ENCODE data around the gene ARHGEF25.
A peak's percentile ranks its signal among the peaks of the same experiment; 100 is the strongest.
"Not testable (repeated sequence)": the region's sequence is repeated elsewhere in the genome, so short reads cannot be mapped to it uniquely, and the experiment has no call there.

The ARHGEF25 gene

DNA sequence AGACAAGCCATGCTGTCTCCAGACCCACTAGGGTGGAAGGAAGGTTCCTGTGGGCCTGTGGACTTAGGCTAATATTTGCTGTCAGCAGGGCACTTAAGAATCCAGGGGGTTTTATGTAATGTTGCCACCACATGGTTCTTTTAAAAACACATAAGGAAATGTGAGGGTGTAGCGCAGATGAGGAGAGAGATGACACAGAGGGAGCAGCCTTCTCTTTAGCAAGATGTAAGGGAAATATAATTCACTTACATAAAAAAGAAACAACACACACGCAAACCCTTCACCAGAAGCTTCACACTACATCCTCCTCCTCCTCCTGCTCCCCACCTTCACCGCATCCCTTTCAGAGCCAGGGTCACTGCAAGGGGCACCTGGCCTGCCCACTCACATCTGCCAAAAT, 25.1 kb upstream of the ARHGEF25 start:
- no peak for DNase-seq (ENCODE audit: low spot score)

DNA sequence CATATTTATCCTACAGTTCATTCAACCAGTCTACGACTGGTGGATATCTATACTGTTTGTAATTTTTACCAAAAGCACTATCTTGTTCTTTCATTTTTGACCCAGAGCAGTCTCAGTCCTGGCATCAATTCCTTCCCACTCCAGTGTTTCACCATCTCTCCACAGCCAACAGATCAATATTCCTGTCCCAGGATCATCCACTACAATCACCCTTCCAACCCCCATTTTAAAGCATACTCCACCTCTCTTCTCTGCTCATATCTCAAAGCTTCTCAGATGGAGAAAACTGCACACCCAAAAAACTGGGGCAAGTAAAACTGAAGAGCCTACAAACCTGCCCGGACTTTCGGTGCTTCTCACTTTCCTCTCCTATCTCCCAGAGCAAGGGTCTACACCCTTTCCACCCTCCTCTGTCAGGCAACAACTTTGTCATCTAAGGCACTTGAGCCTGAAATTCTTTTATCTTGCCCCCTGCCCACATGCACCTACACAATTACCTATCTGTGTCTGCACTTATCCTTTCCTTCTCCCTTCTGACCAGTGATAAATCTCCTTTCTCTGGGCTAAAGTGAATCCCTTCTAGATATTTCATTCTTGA, 24.3 kb upstream of the ARHGEF25 start:
- no peak for DNase-seq (ENCODE audit: low spot score)

DNA sequence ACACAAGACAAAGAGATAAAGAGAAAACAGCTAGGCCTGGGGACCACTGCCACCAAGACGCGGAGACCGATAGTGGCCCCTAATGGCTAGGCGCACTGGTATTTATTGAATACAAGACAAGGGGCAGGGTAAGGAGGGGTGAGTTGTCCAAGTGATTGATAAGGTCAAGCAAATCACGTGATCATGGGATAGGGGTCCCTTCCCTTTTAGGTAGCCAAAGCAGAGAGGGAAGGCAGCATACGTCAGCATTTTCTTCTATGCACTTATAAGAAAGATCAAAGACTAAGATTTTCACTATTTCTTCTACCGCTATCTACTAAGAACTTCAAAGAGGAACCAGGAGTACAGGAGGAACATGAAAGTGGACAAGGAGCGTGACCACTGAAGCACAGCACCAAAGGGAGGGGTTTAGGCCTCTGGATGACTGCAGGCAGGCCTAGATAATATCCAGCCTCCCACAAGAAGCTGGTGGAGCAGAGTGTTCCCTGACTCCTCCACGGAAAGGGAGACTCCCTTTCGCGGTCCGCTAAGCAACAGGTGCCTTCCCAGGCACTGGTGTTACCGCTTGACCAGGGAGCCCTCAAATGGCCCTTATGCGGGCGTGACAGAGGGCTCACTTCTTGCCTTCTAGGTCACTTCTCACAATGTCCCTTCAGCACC, 22.2 kb upstream of the ARHGEF25 start:
- DNase-seq (ENCODE audit: low spot score) = not testable (repeated sequence)

DNA sequence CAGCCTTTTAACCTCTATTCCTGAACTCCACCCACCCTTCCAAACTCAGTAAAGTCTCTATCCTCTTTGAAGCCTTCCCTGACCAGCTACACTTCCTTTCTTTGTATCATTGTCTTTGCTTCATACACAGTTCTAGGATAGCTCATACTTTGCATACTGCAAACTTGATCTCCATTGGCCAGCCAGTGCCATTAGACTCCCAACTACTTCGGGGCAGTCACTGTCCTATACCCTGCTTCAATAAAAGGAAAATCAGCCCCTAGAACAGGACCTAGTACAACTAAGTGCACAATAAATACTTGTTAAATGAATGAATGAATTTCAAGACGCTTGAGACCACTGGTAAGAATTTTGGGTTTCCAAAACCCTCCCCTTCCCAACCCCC, 20.8 kb upstream of the ARHGEF25 start:
- DNase-seq (ENCODE audit: low spot score) = no peak

DNA sequence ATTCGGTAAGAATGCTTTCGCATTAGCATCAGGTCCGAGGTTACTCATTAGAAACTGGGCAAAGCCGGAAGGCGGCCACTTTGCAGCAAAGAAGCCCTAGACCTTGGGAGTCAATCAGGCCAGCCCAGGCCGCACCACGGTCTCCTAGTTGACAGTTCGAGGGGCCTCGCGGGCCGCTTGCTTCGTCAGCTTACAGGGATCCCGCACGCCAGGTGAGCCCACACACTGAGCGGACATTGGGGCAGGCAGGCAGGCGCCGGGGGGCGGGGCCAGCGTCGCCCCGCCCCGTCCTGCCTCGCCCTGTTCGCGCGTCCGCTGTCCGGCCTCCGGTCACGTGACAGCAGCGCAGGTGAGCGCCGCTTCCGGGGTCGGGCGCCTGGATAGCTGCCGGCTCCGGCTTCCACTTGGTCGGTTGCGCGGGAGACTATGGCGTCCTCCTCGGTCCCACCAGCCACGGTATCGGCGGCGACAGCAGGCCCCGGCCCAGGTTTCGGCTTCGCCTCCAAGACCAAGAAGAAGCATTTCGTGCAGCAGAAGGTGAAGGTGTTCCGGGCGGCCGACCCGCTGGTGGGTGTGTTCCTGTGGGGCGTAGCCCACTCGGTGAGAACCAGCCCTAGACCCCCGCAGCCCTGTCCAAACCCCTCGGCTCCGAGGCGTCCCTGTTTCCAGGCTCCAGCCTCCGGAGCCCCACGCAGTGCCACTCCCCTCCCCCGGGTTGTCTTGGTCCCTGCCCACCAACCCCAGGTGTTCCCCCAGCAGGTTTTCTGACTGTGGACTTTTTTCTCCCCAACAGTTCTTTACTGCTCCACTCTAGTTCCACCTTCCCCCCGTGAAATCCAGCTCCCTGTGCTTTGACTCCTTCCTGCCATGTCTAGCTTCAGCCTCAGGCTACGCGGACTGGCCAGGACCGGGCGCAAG, 20.1 kb upstream of the ARHGEF25 start, which contains the start of gene PIP4K2C:
Gene PIP4K2C, plus strand, starts transcription at position 329 of the 918 bp plus-strand sequence. Its CDS starts 98 bp downstream, at position 427.
- DNase-seq (ENCODE audit: low spot score) = peak; percentile 87

DNA sequence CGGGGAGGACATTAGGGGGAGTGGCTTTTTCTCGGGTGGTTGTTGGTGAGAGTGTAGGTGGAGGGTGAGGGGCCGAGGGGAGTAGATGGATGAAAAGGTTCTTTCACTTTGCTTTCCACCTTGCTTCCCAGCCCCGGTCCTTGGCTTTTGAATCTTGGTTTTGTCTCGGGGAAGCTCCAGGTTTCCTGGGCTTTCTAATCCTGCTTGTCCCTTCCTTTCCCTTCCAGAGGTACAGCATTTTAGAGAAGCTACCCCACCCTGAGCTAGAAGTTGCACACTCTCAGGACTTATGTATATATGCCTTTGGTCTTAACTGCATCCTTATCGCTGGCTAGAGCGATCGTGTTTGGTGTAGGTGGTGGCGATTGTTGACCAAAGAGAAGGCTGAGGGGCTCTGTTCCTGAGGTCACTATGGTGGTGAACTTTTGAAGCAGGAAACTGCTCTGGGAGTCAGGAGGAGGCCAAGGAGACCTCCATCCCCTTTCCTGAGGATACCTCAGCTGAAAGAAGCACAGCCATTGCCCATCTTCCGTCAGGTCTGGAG, 19.4 kb upstream of the ARHGEF25 start:
- DNase-seq (ENCODE audit: low spot score) = no peak

DNA sequence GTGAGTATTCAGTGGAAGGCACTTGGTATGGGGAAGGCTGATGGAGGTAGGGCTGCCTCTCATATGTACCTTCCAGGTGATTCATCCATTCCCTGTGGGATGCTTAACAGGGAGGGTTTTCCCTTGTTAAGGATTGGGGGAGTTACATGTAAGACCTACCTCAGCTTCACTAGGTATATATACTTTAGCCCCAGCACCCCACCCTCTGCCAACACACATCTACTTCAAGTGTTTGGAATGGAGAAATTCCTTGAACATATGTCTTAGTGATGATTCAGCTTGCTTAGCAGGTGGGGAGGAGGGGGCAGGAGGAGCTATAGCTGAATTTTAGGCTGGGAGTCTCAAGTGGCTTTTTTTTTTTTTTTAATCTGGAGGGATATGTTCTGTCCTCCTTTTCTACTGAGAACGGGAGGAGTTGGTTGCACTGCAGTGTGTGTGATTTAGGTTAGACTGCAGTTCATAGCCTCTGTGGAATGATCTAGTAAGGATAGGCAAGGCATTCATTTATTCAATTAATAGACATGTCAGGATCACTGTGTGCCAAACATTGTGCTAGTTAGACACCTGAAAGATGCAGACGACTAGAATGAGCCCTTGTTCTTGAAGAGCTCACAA, 18.6 kb upstream of the ARHGEF25 start:
- DNase-seq (ENCODE audit: low spot score) = no peak

DNA sequence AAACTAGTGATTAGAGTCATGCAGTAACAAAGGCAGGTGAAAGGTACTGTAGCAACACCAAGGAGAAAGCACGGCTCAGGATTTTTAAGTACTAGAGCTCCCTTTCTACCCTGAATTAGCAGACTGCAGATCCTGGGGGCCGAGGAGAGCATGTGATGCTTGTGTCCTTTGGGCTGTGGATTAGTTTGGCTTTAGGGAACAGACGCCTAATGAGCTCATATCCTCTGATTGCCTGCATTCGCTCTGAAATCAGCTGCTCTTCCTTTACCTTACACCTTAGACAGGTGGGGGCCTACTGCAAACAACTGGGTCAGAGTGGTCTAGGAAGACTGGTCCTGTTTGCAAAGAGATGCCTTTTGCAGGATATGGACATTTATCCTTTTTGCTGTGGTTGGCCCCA, 18.0 kb upstream of the ARHGEF25 start:
- no peak for DNase-seq (ENCODE audit: low spot score)

DNA sequence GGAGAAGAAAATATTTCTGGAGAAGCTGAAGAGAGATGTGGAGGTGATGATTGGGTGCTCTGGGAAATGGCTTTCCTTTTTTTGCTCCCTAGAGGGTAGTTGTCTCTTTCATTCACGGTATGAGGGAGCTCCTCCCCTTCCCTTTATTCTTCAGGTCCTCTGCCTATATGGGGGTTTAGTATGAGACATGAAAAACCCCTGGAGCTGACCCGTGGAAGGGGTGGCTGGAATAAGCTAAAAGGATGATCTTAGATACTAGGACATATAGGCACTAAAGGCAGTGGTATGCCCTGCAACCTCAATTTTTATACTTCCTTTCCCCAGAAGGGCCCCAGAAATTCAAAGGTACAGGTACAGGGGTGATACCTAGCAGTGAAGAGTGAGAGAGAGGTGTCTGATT, 10.8 kb upstream of the ARHGEF25 start:
- no peak for DNase-seq (ENCODE audit: low spot score)

DNA sequence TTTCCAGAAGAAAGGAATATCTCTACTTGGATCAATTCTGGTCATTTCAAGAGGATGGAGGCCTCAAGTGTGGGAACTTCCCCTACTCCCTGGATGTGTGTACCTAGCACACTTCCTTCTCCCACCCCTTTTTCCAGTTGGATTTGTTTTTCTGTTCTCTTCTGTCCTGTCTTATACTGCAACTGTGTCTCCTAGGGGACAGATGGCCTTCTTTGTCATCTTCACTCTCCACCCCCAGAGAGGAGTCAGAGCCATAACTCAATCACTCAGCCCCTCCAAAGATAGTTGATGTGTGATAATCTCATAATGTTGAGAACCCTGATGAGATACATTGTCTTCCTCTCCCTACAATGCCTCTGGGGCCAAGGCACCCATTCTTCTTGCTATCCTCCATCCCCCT, 8.7 kb upstream of the ARHGEF25 start:
- no peak for DNase-seq (ENCODE audit: low spot score)

DNA sequence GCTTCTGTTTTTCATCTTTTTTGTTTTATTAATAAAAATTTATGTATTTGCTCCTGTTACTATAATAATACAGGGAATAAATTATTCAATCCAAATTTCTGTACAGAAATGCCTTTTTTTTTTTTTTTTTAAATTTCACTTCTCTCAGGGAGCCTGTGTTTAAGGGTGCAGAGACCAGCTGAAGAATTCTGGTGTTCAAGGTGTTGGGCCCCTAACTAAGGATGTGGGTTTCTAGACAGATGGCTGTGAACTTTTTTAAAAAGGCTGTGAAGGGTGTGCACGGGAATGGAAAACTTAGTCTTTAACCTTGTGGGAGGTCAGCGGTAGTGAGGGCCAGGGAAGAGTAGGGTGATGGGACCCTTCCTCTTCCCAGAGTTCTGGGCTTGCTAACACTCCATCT, 7.9 kb upstream of the ARHGEF25 start:
- no peak for DNase-seq (ENCODE audit: low spot score)

DNA sequence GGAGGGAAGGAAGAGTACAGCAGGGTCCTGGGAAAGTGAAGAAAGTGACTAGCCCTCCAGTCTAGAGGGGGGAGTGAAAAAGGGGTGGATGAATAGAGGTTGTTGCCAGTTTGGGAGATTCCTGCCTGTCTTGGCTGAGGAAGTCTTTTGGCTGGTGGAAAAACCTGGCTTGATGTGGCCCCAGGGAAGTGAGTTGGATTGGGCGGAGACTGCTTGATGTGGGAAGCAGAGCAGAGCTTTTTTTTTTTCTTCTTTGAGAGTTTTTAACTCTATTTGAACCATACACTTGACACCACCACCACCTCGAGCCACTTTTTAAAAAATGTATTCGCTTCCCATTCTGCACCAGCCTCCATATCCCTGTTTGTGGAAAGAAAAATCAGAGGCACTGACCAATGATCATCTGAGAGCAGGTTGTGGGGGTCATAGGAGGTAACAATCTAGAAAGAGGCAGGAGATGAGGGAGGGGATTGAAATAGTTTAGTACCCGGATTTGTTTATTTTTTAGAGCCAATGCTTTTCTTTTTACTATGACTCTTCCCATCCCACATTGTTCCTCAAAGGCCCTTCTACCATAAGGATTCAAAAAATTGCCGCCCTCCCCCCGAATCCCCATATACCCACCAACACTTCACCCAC, 7.3 kb upstream of the ARHGEF25 start:
- DNase-seq (ENCODE audit: low spot score) = peak; percentile 54

DNA sequence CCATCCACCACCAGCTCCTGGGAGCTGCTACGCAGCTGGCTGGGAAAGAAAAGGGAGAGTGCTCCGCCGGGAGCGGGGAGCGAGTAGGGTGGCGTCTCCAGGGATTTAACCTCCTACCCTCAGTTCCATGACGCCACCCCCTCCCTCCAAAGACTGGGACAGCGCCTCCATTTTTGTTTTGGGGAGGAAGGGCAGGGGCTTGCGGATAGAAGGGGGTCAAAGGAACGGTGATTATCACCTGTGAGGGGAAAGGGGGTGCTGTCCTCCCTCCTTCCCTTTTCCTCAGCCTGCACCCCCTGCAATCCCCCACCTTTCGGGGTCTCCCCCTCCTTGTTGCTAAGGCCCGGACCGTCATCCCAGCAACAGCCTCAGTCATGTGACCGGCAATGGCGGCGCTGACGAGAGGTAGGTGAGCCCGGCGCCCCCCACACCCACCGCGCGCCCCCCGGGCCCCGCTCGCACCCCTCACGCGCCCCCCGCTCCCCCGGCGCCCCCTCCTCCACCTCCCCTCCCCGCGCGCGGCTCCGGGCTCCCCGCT, 6.7 kb upstream of the ARHGEF25 start, which contains the start of gene DTX3:
Gene DTX3, plus strand, starts transcription at position 371 of the 538 bp plus-strand sequence. CDS start 1,694 bp downstream, outside the sequence.
- peak; percentile 73 for DNase-seq (ENCODE audit: low spot score)

DNA sequence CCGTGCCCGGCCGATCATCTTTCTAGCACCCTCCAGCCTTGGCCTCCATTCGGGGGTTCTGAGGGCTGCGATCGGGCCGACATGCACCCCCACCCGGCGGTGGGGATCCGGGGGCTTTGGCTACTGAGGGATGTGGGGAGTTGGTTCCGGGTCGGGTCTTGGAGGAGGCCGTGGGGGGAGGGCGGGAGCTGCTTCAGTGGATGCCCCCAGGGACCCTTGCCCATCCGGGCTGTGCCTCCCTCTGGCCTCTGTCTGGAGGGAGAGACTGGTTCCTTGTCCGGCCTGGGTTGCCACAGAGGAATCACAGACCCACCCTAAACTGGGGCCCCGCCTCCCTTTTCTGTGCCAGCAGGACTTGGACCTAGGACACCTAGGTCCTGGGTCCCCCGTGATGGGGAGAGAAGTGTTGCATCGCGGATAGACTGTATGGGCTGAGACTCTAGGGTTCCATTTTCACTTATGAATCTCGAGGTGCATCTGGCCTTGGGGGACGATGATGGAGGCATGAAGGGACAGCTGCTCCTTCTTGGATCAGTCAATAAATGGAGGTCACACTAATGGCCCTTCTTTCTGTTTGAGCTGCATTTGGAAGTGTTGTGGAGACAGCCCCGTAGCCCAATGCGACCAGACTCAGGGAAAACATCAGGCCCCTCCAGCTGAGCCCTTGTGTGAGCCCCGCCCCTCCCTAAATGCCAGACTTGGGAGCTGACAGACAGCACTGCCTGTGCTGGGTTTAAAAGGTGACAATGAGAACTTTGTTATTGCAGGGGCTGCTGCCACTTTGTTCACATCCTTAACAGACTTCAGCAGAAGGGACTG, 6.0 kb upstream of the ARHGEF25 start:
- peak; percentile 67 for DNase-seq (ENCODE audit: low spot score)

DNA sequence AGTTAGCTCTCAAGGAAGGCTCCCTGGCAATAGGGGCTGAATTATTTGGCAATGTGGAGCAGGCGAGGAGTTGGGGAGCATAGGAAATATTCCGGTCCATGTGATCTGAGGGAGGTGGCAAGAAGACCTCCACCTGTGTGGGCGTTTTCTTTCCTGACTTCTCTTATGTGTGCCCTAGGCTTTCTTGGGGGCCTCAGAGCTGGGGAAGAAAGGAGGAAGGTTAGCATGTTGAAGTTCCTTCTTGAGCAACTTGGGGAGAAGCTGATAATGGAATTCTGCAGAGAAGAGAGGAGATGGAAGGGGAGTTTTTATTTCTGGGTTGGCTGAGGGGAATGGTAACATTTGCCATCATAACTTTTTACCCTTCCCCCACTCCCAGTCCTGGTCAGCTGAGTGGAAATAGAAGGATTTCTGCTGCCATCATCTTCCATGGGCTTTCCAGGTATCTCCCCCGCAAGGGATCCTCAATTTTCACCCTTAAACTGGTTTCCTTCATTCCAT, 5.4 kb upstream of the ARHGEF25 start:
- DNase-seq (ENCODE audit: low spot score) = no peak

DNA sequence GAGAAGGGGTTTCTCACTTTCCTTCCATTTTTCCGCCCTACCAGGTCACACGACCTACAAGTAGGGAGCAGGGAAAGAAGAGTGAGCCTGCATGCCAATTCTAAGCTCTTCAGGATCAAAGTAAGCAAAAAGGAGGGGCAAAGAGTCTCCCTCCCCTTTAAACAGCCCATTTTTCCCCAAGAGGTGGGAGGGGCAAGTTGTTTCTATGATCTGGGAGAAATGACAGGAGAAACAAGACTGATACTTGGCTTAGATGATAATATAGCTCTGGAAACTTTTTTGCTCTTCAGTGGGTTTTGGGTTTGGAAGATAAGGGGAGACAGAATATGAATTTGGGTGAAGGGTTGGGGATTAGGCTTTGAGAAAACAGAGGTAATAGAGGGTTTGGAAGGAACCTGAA, 4.8 kb upstream of the ARHGEF25 start:
- no peak for DNase-seq (ENCODE audit: low spot score)

DNA sequence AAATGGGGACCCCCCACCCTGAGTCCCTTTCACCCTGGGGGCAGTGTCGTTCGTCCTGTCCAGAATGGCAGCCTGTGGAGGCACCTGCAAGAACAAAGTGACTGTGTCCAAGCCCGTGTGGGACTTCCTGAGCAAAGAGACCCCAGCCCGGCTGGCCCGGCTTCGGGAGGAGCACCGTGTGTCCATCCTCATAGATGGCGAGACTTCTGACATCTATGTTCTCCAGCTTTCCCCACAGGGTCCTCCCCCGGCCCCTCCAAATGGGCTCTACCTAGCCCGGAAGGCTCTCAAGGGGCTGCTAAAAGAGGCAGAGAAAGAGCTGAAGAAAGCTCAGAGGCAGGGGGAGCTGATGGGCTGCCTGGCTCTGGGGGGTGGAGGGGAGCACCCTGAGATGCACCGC, 4.4 kb upstream of the ARHGEF25 start:
- no peak for DNase-seq (ENCODE audit: low spot score)

DNA sequence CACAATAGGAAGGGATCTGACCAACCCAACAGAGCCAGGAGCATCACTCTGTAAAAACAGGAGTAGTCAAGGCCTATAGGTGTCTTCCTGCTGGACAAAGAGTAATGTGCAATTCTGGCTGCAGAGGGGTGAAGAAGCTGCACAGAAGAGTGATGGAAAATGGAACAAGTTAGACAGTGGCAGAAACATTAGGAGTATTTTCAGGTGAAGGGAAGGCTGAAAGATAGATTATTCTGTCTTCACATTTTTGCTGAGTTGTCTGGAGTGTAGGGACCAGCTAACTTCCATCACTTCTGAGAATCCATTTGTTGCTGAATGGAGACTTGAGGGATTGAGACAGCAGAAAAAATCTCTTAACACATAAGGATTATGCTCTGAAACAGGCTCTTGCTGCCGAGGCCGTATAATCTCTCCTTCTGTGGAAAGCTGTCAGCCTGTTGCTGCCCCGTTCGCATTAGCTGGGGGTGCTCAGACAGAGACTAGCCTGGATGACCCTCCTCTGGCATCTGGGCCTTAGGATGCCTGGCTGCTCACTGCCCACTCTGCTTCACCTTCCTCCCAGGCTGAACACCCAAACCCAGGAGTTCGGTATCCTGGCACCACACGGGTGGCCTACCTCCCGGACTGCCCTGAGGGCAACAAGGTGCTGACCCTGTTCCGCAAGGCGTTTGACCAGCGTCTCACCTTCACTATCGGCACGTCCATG, 3.1 kb upstream of the ARHGEF25 start:
- no peak for DNase-seq (ENCODE audit: low spot score)

DNA sequence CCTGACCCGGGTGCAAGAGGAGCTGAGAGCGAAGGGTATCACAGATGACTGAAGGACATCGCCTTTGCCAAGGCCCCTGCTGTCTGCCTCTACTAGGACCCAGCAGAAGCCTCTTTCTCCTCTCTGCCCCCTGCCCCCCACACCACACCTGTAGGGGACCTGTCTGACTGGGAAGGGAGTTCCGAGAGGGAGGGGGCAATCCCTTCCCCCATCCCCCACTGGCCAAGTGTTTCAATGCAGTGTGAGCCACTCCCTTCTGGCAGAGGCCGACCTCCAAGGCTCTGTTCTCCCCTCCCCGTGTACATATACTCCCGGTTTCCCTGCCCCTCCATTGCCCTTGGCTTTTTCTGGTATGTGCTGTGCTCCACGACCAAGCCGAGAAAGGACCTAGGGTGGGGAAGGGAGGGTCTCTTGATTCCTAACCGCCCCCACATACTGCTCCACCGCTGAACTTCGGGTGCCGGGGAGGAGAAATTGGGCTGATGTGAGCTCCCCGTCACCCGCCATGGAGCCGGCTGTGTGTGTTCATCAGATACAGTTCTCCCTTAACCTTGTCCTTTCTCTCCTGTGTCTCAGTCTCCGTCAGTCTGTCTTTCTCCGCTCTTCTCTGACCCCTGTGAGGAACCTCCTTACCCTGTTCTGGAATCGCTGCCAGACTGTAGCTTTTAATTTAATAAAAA, 2.0 kb upstream of the ARHGEF25 start:
- no peak for DNase-seq (ENCODE audit: low spot score)

Measured in AG08396 (cell line).